IMR-90 (cell line): Measurements from ENCODE around the gene GAREM1. TPM values are rescaled to one million over a fixed set of nuclear protein-coding genes. Genes with fewer than 3 reads are reported as not detected.

ENCODE experiments used
- ATAC-seq: fragments of 200-7000 bp; cut with Tn5 transposase; 2 replicates; pipeline ENCODE4 v1.9.1; 2020; ENCODE audit warnings: low read depth, mild to moderate bottlenecking, moderate library complexity
- BruUV-seq: library from RNA; stranded (reverse); fragments of 400-500 nt; replicated peaks from 2 replicates; lab custom pipeline; 2021; lab: Mats Ljungman, UMichigan
- CTCF ChIA-PET: fragments of 300-600 bp; formaldehyde crosslinking; extraction: SDS; loops from one replicate; lab custom pipeline; 2021; ENCODE audit warnings: antibody characterized with exemption; lab: Yijun Ruan, JAX
- POLR2A ChIA-PET: fragments of 300-600 bp; sonication (Branson Sonifier 250); formaldehyde crosslinking; loops from one replicate; lab custom pipeline; 2022; ENCODE audit warnings: antibody characterized with exemption; ENCODE audit not compliant: unreplicated experiment; lab: Charles Lee
- DNase-seq: peaks from one replicate; pipeline ENCODE4 v3.0.0; 2013
- H2AFZ ChIP-seq: replicated peaks from 2 replicates; pipeline ENCODE3; 2013; ENCODE audit warnings: low read length, mild to moderate bottlenecking; ENCODE audit not compliant: poor library complexity
- H2AK5ac ChIP-seq: 2 replicates; pipeline ENCODE4 v1.6.1; 2013; ENCODE audit warnings: low read depth, low read length, inconsistent platforms
- H2AK9ac ChIP-seq: replicated peaks from 2 replicates; pipeline ENCODE3; 2013; ENCODE audit warnings: mild to moderate bottlenecking, low read depth, low read length, moderate library complexity; ENCODE audit not compliant: poor library complexity
- H2BK120ac ChIP-seq: 2 replicates; pipeline ENCODE4 v1.6.1; 2013; ENCODE audit warnings: low read depth, low read length, inconsistent platforms
- H2BK15ac ChIP-seq: 3 replicates; pipeline ENCODE4 v1.6.1; 2013; ENCODE audit warnings: low read depth, low read length, inconsistent platforms
- H2BK20ac ChIP-seq: 2 replicates; pipeline ENCODE4 v1.6.1; 2013; ENCODE audit warnings: low read depth, mild to moderate bottlenecking, inconsistent platforms, low read length, moderate library complexity
- H2BK5ac ChIP-seq: 2 replicates; pipeline ENCODE4 v1.6.1; 2013; ENCODE audit warnings: mild to moderate bottlenecking, low read depth, low read length, inconsistent platforms; ENCODE audit not compliant: poor library complexity, severe bottlenecking
- H3K14ac ChIP-seq: replicated peaks from 2 replicates; pipeline ENCODE4 v1.6.1; 2013; ENCODE audit warnings: low read depth, low read length, inconsistent platforms
- H3K18ac ChIP-seq: 2 replicates; pipeline ENCODE4 v1.6.1; 2013; ENCODE audit warnings: low read depth, low read length, control low read depth
- H3K23ac ChIP-seq: 2 replicates; pipeline ENCODE4 v1.6.1; 2013; ENCODE audit warnings: low read depth, low read length, inconsistent platforms
- H3K27ac ChIP-seq: 2 replicates; pipeline ENCODE4 v1.5.1; 2013; ENCODE audit warnings: mild to moderate bottlenecking, control low read depth, low read length; ENCODE audit not compliant: insufficient read depth
- H3K27me3 ChIP-seq: 2 replicates; pipeline ENCODE4 v1.6.1; 2013; ENCODE audit warnings: low read length; ENCODE audit not compliant: control insufficient read depth, insufficient read depth
- H3K36me3 ChIP-seq: 2 replicates; pipeline ENCODE4 v1.6.1; 2013; ENCODE audit warnings: low read length, mixed read lengths; ENCODE audit not compliant: control insufficient read depth, insufficient read depth
- H3K4ac ChIP-seq: 2 replicates; pipeline ENCODE4 v1.6.1; 2013; ENCODE audit warnings: low read depth, low read length, inconsistent platforms
- H3K4me1 ChIP-seq: 2 replicates; pipeline ENCODE4 v1.6.1; 2013; ENCODE audit warnings: low read length, mixed read lengths; ENCODE audit not compliant: control insufficient read depth, insufficient read depth
- H3K4me2 ChIP-seq: 2 replicates; pipeline ENCODE4 v1.6.1; 2013; ENCODE audit warnings: low read depth, mild to moderate bottlenecking, control low read depth, low read length, moderate library complexity
- H3K4me3 ChIP-seq: 2 replicates; pipeline ENCODE4 v1.5.1; 2013; ENCODE audit warnings: low read depth, mild to moderate bottlenecking, control low read depth, low read length, moderate library complexity; ENCODE audit not compliant: insufficient read depth
- H3K56ac ChIP-seq: 2 replicates; pipeline ENCODE4 v1.6.1; 2013; ENCODE audit warnings: low read length, inconsistent platforms; ENCODE audit not compliant: insufficient read depth; ENCODE audit errors: extremely low read depth
- H3K79me1 ChIP-seq, 2 experiments: 2 replicates each; pipeline ENCODE4 v1.6.1; 2013; ENCODE audit warnings: low read length in 2 of 2, inconsistent platforms in 1 of 2, low read depth in 1 of 2
- H3K9ac ChIP-seq: 2 replicates; pipeline ENCODE4 v1.6.1; 2013; ENCODE audit warnings: low read depth, low read length, control low read depth
- H3K9me1 ChIP-seq: 2 replicates; pipeline ENCODE4 v1.6.1; 2013; ENCODE audit warnings: low read length, inconsistent platforms; ENCODE audit not compliant: insufficient read depth
- H3K9me3 ChIP-seq: 2 replicates; pipeline ENCODE4 v1.6.1; 2013; ENCODE audit warnings: low read length; ENCODE audit not compliant: control insufficient read depth, insufficient read depth
- H4K20me1 ChIP-seq: 2 replicates; pipeline ENCODE4 v1.6.1; 2013; ENCODE audit warnings: low read length, inconsistent platforms; ENCODE audit not compliant: insufficient read depth
- H4K5ac ChIP-seq: 2 replicates; pipeline ENCODE4 v1.6.1; 2013; ENCODE audit warnings: mild to moderate bottlenecking, low read depth, low read length, control low read depth
- H4K8ac ChIP-seq, 2 experiments: 2 replicates each; pipeline ENCODE4 v1.6.1; 2013; ENCODE audit warnings: low read depth in 2 of 2, low read length in 2 of 2, control low read depth in 1 of 2, inconsistent platforms in 1 of 2
- H4K91ac ChIP-seq: 2 replicates; pipeline ENCODE4 v1.6.1; 2013; ENCODE audit warnings: low read depth, low read length, inconsistent platforms; ENCODE audit not compliant: insufficient read depth
- CTCF ChIP-seq: conservative IDR thresholded peaks from 2 replicates; pipeline ENCODE4 v1.5.1; 2012; ENCODE audit warnings: mild to moderate bottlenecking, low read depth, low read length, improper control_type of control experiment
- ELK1 ChIP-seq: fragments of 150-350 bp; IDR thresholded peaks from 2 replicates; pipeline ENCODE4 v1.6.1; 2016; ENCODE audit warnings: low read depth, mild to moderate bottlenecking, low read length, moderate library complexity, borderline replicate concordance
- MXI1 ChIP-seq: IDR thresholded peaks from 2 replicates; pipeline ENCODE4 v1.6.1; 2012; ENCODE audit warnings: low read depth, mild to moderate bottlenecking, low read length, moderate library complexity, borderline replicate concordance
- POLR2A ChIP-seq: IDR thresholded peaks from 2 replicates; pipeline ENCODE4 v1.6.1; 2012; ENCODE audit warnings: mild to moderate bottlenecking, low read depth, low read length
- RAD21 ChIP-seq: IDR thresholded peaks from 2 replicates; pipeline ENCODE4 v1.6.1; 2012; ENCODE audit warnings: low read length, improper control_type of control experiment
- SMC3 ChIP-seq: fragments of 150-350 bp; IDR thresholded peaks from 2 replicates; pipeline ENCODE4 v1.6.1; 2016; ENCODE audit warnings: low read depth, mild to moderate bottlenecking, antibody characterized with exemption, low read length, moderate library complexity
- WGBS, 2 experiments: methylation state at CpG; one replicate each; pipeline versions ENCODE4 v1.1.5 to v1.1.7; 2013; ENCODE audit warnings: missing lambda C conversion rate in 2 of 2; ENCODE audit not compliant: insufficient read length in 1 of 2; ENCODE audit errors: extremely low coverage in 2 of 2; 5-methylcytosine and 5-hydroxymethylcytosine counted together
- dilution Hi-C: fragments of 300-500 bp; cut with HindIII; formaldehyde crosslinking; loops from one replicate; pipeline ENCODE4 v1.14.3; 2018; ENCODE audit warnings: low sequenced_read_pairs; ENCODE audit not compliant: unreplicated experiment
- in situ Hi-C: fragments of 300-500 bp; cut with MboI; formaldehyde crosslinking; loops from 3 replicates; pipeline ENCODE4 v1.14.3; 2019; ENCODE audit warnings: low sequenced_read_pairs, inconsistent platforms, mixed read lengths
- intact Hi-C: fragments of 100-400 bp; cut with micrococcal nuclease; formaldehyde crosslinking; loops from 2 replicates; pipeline ENCODE4 v1.10.0; 2022
- polyA plus RNA-seq, 3 experiments: library from polyadenylated mRNA; depleted of rRNA; stranded (reverse); fragments of >200 nt; gene quantifications; 2 replicates each; pipeline ENCODE4 v1.2.3, GENCODE V29; 2012; ENCODE audit warnings: low replicate concordance in 1 of 3
- total RNA-seq: library from RNA; depleted of rRNA; stranded (reverse); fragments of >200 nt; gene quantifications from 2 replicates; pipeline ENCODE4 v1.2.3, GENCODE V29; 2012

GAREM1 gene
- total and polyA plus RNA-seq, 2 of the 4 experiments (the other 2 are of a cell fraction), result 1.4 to 2.3 TPM

GRCh38 chr18:32242395-32242794, 228.3 kb downstream of the GAREM1 start:
- H3K9me3 ChIP-seq, result no peaks in the 10 kb centered on the region
- H3K27ac ChIP-seq, result no peak overlapping the region
- in situ Hi-C loops (no loop called here), dilution Hi-C loops (no loop called here), intact Hi-C loops (no loop called here)
- no peak overlapping the region for H3K23ac ChIP-seq
- no peak overlapping the region for H3K14ac ChIP-seq
- H3K27me3 ChIP-seq, result no peaks in the 10 kb centered on the region; the same call in none of the 2 replicates
- H2BK5ac ChIP-seq, result no peak overlapping the region
- no peak overlapping the region for H3K4me2 ChIP-seq
- no peak overlapping the region for H2BK20ac ChIP-seq
- TF ChIP-seq POLR2A (no peak), SMC3 (no peak), RAD21 (no peak), ELK1 (no peak), CTCF (no peak), MXI1 (no peak)
- ChIA-PET CTCF (no interaction called here), POLR2A (no interaction called here)
- H4K5ac ChIP-seq, result no peak overlapping the region
- ATAC-seq (no peak), DNase-seq (no peak)
- no peak overlapping the region for H4K8ac ChIP-seq
- no peaks in the 10 kb centered on the region for H3K9me1 ChIP-seq
- no peak overlapping the region for H2BK15ac ChIP-seq
- H2AK5ac ChIP-seq, result no peak overlapping the region
- WGBS, 2 experiments, result no CpG with 5 or more reads among the region's 2 CpGs
- H2BK120ac ChIP-seq, result no peak overlapping the region
- H3K4me1 ChIP-seq, result no peaks in the 10 kb centered on the region
- H2AK9ac ChIP-seq, result no peak overlapping the region
- no peaks in the 10 kb centered on the region for H3K36me3 ChIP-seq
- no TSS peak for BruUV-seq
- H4K20me1 ChIP-seq, result no peaks in the 10 kb centered on the region
- no peak overlapping the region for H3K4ac ChIP-seq
- no peak overlapping the region for H3K4me3 ChIP-seq
- H3K9ac ChIP-seq, result no peak overlapping the region
- no peak overlapping the region for H3K18ac ChIP-seq
- no peak overlapping the region for H2AFZ ChIP-seq
- H4K91ac ChIP-seq, result no peak overlapping the region
- H3K79me1 ChIP-seq, result no peaks in the 10 kb centered on the region
- no peak overlapping the region for H3K56ac ChIP-seq
